Measurements from ENCODE around the gene DUSP15.

DUSP15 gene

DNA sequence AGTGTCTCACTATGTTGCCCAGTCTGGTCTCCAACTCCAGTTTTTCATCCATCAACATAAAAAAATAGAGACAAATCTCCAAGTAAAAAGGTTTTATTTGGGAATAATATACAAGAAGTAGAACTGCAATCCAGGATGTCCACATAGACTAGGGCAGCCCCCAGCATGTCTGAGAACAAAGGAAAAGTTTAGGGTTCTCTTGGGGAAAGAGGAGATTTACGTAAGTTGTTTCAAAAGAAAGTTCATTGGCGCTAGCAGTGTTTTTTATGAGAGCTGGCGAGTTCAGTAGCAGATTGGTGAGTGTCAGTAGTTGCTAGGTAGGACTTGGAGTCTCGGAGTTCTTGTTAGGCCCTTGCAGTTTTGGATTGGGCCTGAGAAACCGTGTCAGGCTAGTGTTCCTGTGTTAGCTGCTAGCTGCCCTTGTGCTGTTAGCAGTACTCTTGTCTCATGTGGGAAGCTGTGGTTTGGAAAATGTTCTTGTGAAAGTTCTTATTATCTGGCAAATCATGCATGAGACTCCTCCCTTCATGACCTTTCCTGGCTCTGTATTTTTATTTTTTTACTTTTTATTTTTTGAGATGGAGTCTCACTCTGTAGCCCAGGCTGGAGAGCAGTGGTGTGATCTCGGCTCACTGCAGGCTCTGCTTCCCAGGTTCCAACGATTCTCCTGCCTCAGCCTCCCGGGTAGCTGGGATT is 24.8 kb upstream of the DUSP15 start:
- no peak for DNase-seq (ENCODE audit: low read depth in 2 of 2)

DNA sequence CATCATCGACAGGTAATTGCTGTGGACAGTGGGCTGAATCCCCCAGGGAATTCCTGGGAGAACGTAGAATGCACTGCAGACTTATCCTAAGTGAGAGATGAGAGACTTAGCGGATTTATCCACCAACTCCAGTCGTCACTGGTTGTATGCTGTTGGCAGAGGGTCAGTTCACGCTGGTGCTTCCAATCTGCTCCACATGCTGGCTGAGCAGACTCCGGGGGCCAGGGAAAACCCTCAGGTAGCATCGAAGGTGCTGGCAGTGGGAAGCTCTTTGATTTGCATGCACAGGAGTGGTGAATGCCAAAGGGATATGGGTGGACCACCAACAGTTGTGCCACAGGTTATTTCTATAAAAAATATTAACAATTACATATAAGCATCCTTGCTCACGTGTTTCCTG is 20.3 kb upstream of the DUSP15 start:
- DNase-seq (ENCODE audit: low read depth in 2 of 2) = no peak

DNA sequence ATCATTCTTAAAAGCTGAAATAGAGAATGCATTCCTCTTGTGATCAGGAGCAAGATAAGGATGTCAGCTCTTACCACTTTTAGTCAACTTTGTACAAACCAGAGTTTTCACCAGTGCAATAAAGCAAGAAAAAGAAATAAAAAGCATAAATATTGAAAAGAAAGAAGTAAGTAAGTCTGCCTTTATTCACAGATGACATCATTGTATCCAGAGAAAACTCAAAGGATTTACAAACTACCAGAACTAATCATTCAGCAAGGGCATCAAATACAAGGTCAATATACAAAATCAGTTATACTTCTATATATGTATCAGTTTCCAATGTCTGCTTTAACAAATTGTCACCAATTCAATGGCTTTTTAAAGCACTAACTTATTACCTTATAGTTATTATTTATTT is 13.5 kb upstream of the DUSP15 start:
- DNase-seq (ENCODE audit: low read depth in 2 of 2) = no peak

DNA sequence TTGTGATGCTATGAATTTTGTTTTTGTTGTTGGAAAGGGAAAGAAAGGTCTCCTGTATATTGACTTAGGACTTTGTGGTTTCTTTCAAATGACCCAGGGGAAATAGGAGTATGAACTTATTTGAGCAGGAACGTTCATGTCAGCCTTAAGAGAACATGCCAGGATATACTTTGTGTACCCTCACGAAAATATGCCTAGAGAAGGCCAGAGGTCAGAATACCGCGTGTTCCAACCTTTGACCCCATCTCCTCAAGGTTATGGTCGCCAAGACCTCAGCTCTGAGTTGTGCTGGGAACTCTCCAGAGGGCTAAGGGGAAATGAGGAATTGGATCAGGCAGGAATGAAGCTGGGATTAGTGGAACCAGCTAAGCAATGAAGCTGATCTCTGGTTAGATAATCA is 11.6 kb upstream of the DUSP15 start:
- DNase-seq (ENCODE audit: low read depth in 2 of 2) = no peak

DNA sequence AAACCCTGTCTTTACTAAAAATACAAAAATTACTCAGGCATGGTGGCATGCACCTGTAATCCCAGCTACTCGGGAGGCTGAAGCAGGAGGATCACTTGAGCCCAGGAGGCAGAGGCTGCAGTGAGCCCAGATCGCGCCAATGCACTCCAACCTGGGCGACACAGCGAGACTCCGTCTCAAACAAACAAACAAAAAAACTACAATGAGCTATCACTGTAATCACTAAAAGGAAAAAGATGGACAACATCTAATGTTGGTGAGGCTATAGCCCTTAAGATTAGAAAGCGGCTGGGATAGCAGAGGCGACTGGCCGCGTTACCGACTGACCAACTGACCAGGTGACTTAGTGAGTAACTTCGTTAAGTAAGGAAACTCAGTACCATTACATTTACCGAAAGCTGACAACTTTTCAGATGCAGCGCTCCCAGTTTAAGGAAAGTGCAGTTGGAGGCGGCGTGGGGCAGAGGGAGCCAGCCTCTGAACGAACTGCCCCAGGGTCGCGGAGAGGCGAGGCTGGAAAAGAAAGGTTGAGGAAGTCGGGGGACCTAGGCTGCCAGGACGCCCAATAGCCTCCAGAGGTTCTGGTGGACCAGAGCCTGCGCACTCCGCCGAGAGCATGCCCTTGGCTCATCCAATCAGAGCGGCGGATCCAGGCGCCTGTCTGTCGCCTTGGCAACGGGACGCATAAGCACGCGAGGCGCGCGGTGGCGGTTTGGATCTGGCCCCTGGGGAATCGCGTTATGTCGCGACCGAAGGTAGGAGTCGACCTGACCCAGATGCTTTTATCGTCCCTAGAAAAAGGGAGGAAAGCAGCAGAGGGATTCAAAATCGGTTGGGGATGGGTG is 9.0 kb upstream of the DUSP15 start:
- DNase-seq (ENCODE audit: low read depth in 2 of 2) = peak; percentile 63 to 72

DNA sequence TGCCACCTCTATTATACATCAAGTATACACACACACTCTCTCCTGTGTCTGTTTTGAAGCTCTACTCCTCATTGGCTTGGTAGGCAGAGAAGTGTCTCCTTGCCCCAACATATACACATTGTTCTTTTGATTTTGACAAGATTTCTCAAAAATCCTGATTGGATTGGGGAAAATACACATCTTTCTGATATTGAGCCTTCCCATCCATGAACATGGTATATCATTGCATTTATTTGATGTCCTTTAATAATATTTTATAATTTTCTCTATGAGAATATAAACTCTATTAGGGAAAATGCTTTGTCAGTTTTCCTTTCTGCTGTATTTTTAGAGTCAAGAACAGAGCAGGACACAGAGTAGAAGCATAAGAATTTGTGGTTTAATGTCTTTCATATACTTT is 7.4 kb upstream of the DUSP15 start:
- no peak for DNase-seq (ENCODE audit: low read depth in 2 of 2)

DNA sequence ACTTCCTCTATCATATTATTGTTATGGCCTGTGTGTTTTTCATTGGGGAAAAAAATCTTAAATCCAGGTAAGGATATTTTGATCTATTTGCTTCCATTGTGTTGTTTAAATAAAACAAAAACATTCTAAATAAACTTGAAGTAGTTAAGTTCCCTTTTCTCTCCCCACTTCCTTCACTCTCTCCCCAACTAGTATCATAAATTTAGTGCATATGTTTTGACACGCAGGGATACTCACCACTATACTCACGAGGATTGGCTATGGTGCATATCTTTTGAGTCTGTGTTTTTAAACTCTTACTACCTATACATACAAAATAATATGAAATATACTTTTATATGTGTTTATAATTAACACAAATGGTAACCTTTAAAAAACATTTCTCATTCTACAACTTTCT is 5.3 kb upstream of the DUSP15 start:
- no peak for DNase-seq (ENCODE audit: low read depth in 2 of 2)

DNA sequence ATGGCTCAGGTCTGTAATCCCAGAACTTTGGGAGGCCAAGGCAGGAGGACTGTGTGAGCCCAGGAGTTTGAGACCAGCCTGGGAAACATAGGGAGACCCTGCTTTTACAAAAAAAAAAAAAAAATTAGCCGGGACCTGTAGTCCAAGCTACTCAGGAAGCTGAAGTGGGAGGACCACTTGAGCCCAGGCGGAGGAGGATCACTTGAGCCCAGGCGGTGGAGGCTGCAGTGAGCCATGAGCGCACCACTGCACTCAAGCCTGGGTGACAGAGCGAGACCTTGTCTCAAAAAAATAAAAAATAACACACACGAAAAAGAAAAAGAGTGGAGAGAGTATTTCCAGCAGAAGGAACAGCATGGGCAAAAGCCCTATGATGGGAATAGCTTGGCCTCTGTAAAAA is 2.1 kb upstream of the DUSP15 start:
- DNase-seq (ENCODE audit: low read depth in 2 of 2) = no peak

DNA sequence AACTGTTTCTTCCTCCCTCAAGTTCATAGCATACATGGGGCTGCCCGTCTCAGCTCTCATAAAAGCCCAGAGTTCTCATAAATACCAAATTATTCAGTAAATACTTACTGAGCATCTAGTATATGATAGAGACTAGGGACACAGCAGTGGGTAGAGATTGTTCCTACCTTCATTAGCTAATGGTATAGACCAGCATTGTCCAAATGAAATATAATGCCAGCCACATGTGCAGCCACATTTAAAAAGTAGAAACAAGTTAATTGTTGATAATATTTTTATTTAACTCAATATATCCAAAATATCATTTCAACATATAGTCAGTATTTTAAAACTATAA is 1.3 kb upstream of the DUSP15 start:
- no peak for DNase-seq (ENCODE audit: low read depth in 2 of 2)

DNA sequence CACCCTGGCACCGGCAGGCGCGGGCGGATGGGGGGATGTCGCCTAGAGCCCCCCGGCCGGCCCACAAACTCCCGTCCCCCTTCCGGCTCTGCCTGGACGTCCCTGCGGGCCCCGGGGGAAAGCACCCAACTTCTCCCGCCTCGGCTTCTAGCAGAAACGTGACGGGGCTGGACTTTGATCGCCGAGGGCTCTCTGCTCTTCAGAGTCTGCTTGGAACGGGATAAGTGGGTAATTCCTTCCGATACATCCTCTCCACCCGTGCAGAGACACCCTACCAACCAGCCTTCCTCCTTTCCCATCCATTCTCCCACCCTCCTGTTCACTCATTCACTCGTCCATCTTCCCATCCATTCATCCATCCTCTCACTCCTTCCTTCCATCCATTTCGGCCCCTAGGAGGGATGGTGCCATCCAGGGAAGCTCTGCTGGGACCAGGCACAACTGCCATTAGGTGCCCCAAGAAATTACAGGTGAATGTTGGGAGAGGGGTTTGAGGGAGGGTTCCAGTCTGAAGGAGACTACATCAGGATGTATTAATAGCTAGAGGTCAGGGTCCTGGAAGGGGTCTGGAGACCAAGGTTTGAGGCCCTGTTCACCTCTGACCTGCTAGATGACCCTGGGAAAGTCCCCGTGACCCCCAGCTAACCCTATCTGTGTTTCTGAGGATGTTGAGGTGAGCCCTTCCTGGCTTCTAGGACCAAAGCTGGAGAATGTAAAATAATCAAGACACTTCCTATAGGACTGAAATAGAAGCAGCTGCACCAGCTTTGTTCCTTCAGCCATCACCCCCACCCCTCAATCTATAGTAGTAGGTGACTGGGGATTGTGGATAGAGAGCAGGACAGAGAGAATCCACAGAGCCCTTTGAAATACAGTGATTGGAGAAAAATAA is 645 bp upstream of the DUSP15 start:
- no peak for DNase-seq (ENCODE audit: low read depth in 2 of 2)

DNA sequence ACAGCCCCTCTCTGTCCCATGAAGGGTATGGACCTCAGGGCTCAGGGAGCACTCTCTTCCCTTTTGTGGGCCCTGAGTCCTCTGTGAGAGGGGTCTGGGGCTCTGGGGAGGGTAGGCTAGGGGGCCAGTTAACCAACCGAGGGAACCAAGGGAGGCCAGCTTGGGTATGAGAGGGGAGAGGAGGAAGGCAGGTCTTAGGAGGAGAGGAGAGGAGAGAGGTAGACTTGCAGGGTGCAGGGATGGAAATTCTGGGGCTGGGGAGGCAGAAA is 720 bp downstream of the DUSP15 start:
- no peak for DNase-seq (ENCODE audit: low read depth in 2 of 2)

DNA sequence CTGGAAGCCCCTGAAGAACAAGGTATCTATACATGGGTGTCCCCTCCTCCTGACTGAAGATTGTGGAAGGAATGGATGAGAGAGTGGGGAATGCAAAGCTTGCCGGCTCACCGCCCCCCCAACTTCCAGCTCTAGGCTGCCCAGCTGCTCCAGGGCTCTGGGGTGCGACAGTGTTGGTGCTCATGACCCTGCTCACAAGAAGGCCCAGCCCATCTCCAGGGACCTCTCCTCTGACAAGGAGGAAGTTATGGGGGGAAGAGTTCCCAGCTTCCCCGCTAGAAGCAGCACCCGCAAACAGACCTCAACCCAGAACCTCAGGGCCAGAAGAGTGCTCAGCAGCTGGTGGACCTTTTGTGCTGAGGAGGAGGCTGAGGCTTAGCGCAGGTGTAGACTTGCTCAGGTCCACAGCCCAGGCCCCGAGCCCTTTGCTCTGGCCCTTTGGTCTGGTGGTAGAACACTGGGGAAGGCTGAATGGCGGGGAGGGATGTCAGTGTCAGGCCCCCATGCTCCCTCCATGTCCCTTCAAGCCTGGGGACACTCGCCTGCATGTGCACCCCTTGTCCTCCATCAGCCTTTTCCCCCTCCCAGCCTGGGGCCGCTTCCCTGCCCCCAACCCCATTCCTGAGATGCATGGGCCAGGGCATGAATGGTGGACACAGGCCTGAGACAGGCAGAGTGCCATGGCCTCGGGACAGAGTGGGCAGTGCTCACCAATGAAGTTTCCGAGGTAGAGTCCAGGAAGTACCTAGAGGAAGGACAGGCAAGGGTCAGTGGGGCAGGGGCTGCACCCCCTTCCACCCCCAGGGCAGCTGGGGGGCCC is 1.3 kb downstream of the DUSP15 start:
- no peak for DNase-seq (ENCODE audit: low read depth in 2 of 2)

DNA sequence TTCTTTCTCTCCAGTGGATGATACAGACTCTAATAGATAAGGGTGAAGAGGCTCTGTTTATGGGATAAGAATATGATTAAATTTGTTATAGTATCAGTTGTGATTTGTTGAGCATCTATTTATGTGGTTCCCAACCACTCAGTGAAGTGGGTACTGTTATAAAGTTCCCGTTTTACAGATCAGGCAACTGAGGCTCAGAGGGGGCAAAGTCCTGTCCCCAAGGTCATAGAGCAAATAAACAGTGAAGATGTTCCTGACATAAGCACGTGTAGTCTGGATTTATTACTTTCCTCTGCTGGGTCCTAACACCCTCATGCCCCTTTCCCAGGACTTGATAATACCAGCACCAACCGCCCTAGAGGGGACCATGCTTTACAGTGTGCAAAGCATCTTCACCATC is 4.1 kb downstream of the DUSP15 start:
- no peak for DNase-seq (ENCODE audit: low read depth in 2 of 2)

DNA sequence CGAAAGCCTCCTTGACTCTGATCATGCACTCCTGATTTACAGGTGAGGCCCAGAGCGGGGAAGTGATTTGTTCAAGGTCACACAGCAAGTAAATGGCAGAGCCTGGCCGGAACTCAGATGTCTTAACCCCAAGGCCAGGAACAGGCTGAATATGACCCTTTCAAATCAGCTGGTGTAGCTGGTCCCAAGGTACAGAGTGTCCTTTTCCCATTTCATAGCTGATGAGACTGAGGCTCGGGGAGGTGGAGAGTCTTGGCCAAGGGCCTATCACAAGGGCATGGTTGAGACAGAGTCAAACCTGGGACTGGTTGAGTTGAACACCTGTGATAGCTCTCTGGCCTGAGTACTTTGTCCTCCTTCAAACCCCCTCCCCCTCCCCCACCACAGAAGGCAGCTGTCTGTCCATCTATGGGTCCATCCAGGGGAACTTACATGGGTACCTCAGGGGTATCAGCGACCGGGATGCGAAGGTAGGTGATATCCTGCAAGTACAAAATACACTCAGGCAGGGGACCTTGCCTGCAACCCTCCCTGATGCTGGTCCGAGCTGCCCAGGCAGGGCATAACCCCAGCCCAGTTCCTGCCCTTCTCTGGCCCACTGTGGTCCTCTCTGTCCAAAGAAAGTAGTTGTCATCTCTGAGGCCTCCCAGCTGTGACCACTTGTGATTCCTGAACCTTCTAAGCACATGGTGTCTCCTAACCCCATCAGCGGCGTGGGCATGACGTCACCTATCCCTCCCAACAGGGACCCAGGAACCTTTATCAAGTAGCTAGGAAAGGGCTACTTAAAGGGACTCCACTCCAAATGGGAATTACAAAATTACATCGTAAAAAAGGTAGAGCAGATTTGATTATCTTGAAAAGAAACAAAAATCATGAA is 5.6 kb downstream of the DUSP15 start:
- DNase-seq (ENCODE audit: low read depth in 2 of 2) = no peak

DNA sequence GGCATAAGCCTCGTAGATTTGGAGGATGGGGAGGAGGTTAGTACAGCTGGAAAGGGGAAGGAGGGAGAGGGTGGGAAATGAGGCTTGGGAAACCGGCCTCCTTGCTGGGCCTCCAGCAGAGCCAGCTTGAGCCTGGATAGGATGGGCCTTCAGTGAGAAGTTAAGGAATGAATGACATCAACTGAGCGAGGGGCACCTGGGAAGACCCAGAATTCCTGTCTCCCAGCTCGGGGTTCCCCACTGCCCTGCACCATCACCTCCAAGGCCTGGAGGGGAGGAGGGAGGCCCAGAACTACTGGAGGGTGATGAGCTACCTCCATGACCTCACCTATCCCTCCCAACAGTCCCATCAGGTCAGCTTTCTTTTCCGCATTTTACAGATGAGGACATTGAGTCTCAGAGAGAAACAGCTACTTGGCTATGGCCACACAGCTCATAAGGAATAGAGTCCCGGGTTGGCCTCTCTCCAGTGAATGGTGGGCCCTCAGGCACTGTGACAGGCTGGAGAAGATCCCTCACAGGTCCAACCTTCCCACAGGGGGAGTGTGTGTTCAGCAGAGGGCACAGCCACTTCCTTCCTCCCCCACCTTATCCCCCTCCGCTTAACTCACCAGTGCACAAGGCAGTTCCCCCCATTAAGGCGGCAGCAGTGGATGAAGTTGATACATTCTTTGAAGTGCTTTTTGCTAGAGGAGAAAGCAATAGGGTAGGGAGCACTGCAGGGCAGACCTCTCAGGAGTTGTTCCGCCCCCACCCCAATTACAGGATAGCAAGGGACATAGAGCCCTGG is 6.8 kb downstream of the DUSP15 start:
- no peak for DNase-seq (ENCODE audit: low read depth in 2 of 2)

DNA sequence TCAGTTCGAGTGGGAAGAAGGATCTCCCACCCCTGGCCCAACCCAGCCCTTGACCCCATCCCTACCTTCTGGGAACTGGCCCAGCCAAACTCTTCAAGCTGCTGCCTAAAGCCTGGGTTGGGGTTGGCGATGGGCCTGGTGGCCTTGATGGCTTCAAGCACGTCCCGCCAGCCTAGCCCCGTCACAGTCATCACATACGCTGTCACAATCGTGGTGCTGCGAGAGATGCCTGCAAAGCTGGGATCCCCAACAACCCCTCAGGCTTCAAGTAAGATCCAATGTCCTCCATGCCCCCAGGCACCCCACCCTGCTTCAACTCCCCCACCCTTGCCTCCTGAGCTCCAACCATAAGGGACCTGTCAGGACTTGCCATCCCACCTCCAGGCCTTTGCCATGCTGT is 7.8 kb downstream of the DUSP15 start:
- no peak for DNase-seq (ENCODE audit: low read depth in 2 of 2)

DNA sequence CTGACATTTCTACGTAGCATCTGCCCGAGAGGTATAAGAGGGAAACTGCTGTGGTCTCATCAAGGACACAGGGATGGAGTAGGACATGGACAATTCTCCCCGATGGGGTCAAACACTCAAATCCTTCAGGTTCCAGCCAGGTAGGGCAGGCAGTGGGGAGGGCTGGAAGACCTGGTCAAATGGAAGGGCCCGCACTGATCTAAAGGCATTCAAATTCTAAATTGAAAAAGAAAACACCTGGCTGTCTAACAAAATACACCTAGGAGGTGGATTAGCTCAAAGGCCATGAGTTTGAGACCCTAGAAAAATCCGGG is 8.2 kb downstream of the DUSP15 start:
- no peak for DNase-seq (ENCODE audit: low read depth in 2 of 2)

DNA sequence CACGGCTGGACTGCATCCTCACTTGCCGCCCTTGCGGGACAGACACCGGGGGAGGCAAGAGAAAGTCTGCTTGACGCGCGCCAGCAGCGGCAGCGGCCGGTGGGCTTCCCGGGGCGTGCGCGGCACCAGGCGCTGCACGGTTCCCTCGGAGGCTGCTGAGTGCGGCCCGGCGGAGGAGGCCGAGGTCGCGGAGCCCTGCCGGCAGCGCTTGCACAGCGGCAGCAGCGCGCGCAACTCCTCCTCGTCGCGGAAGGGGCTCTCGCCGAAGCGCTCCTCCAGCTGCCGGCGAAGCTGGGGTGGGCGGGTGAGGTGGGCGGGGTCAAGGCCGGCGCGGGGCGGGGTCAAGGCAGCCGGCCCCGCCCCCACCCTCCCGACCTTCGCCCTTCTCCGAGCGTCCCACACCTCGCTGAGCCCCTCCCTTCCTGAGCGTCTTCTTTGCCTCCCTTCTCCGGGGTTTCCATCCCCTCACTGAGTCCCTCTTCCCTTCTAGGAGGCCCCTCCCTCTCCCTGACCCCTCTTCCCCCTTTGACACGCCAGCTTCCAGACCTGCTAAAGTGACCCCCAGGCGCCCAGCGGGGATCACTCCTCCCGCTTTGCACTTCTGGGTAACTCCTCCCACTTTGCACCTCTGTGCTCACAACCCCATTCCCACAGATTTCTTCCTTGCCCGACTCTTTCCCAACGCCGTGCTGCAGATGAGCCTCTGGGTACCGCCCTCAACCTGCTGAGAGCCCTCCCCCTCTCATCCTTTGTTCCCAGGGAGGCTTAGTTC is 8.8 kb downstream of the DUSP15 start:
- DNase-seq (ENCODE audit: low read depth in 2 of 2) = peak; percentile 44 to 69

DNA sequence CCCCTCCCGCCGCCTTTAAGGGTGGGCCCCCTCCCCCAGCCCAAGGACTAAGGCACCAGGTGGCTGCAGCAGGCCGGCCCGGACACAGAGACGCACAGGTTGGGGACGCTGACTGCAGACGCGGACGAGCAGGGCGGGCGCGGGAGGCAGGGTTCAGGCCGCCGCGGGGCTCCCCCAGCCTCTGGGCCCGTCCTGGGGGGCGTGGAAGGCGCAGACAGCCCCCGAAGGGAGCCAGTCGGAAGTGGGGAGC is 9.3 kb downstream of the DUSP15 start:
- DNase-seq (ENCODE audit: low read depth in 2 of 2) = no peak

Measured in stimulated activated CD8-positive, alpha-beta memory T cell treated with anti-CD3 and anti-CD28 coated beads, Interleukin-7, amount 100 ng/mL, for 4 hours (primary cell).